ENCODE data around the gene PDLIM1.

Gene PDLIM1

GRCh38 chr10:95288303-95288702 lies 2.5 kb downstream of the PDLIM1 start:
- DNase-seq (ENCODE audit: low spot score), result no peak

GRCh38 chr10:95287281-95287680 lies 3.5 kb downstream of the PDLIM1 start:
- DNase-seq (ENCODE audit: low spot score), result no peak

GRCh38 chr10:95286707-95287106 lies 4.1 kb downstream of the PDLIM1 start:
- DNase-seq (ENCODE audit: low spot score), result no peak

GRCh38 chr10:95285556-95285955 lies 5.2 kb downstream of the PDLIM1 start:
- DNase-seq (ENCODE audit: low spot score), result no peak

GRCh38 chr10:95284807-95285206 lies 6.0 kb downstream of the PDLIM1 start:
- DNase-seq (ENCODE audit: low spot score), result no peak

GRCh38 chr10:95282107-95282506 lies 8.7 kb downstream of the PDLIM1 start:
- DNase-seq (ENCODE audit: low spot score), result no peak

GRCh38 chr10:95281206-95281605 lies 9.6 kb downstream of the PDLIM1 start:
- DNase-seq (ENCODE audit: low spot score), result no peak

GRCh38 chr10:95280637-95281036 lies 10.2 kb downstream of the PDLIM1 start:
- no peak for DNase-seq (ENCODE audit: low spot score)

GRCh38 chr10:95279042-95279820 lies 11.6 kb downstream of the PDLIM1 start:
- DNase-seq (ENCODE audit: low spot score), result no peak

GRCh38 chr10:95278061-95278988 lies 12.5 kb downstream of the PDLIM1 start:
- DNase-seq (ENCODE audit: low spot score), result no peak

- DNase-seq (ENCODE audit: low spot score), result no peak
These were observed 13.2 kb downstream of the PDLIM1 start for GRCh38 chr10:95277614-95278013.

GRCh38 chr10:95277201-95277570 lies 13.6 kb downstream of the PDLIM1 start:
- DNase-seq (ENCODE audit: low spot score), result no peak

GRCh38 chr10:95276367-95277200 lies 14.2 kb downstream of the PDLIM1 start:
- no peak for DNase-seq (ENCODE audit: low spot score)

GRCh38 chr10:95275726-95276366 lies 15.0 kb downstream of the PDLIM1 start:
- DNase-seq (ENCODE audit: low spot score), result no peak

- DNase-seq (ENCODE audit: low spot score), result no peak
These were observed 17.1 kb downstream of the PDLIM1 start for GRCh38 chr10:95273393-95274312.

- no peak for DNase-seq (ENCODE audit: low spot score)
These were observed 22.4 kb downstream of the PDLIM1 start for GRCh38 chr10:95268438-95268837.

- DNase-seq (ENCODE audit: low spot score), result no peak
These were observed 23.6 kb downstream of the PDLIM1 start for GRCh38 chr10:95267251-95267650.

GRCh38 chr10:95266674-95267095 lies 24.1 kb downstream of the PDLIM1 start:
- no peak for DNase-seq (ENCODE audit: low spot score)

- no peak for DNase-seq (ENCODE audit: low spot score)
These were observed 25.2 kb downstream of the PDLIM1 start for GRCh38 chr10:95265572-95265971.

- no peak for DNase-seq (ENCODE audit: low spot score)
These were observed 26.4 kb downstream of the PDLIM1 start for GRCh38 chr10:95264227-95265051.
